CD4-positive, CD25-positive, alpha-beta regulatory T cell (primary cell): ENCODE measurements around the gene IPO4. TPM values are rescaled to one million over a fixed set of nuclear protein-coding genes. Genes with fewer than 3 reads are reported as not detected.

Experiments
- ATAC-seq, 2 donors: fragments of 150-1000 bp; cut with Tn5 transposase; one replicate each; pipeline ENCODE4 v1.10.0; 2021; ENCODE audit warnings: low read depth in 2 of 2, moderate number of reproducible peaks in 2 of 2, moderate library complexity in 1 of 2
- DNase-seq, 3 donors: peaks; one replicate each; pipeline versions ENCODE4 v3.0.0 to v3.0.0-alpha.2; 2012 to 2022; ENCODE audit warnings: mixed read lengths in 1 of 3
- H3K27ac ChIP-seq: one replicate; pipeline ENCODE4 v1.7.0; 2013; ENCODE audit warnings: mild to moderate bottlenecking, low read length; ENCODE audit not compliant: insufficient read depth, poor library complexity, severe bottlenecking
- H3K27me3 ChIP-seq: one replicate; pipeline ENCODE4 v1.7.0; 2013; ENCODE audit warnings: low read length; ENCODE audit not compliant: control insufficient read depth, insufficient read depth
- H3K36me3 ChIP-seq: one replicate; pipeline ENCODE4 v1.7.0; 2013; ENCODE audit warnings: mild to moderate bottlenecking, low read length, moderate library complexity; ENCODE audit not compliant: control insufficient read depth, insufficient read depth
- H3K4me1 ChIP-seq: 2 replicates; pipeline ENCODE4 v1.7.0; 2013; ENCODE audit warnings: mild to moderate bottlenecking, low read length; ENCODE audit not compliant: insufficient read depth, control insufficient read depth, poor library complexity, severe bottlenecking
- H3K4me3 ChIP-seq: one replicate; pipeline ENCODE4 v1.7.0; 2013; ENCODE audit warnings: low read depth, mild to moderate bottlenecking, low read length, moderate library complexity
- H3K9me3 ChIP-seq, 2 experiments: 1 replicate in 1 of 2; 2 replicates in 1 of 2; pipeline ENCODE4 v1.7.0; 2013; ENCODE audit warnings: low read length in 2 of 2, mild to moderate bottlenecking in 1 of 2, moderate library complexity in 1 of 2; ENCODE audit not compliant: control insufficient read depth in 2 of 2
- H3K27ac Mint-ChIP-seq, 3 donors: one replicate each; pipeline ENCODE4 v1.8.0; 2020 to 2022; ENCODE audit warnings: mild to moderate bottlenecking in 3 of 3, mixed read lengths in 3 of 3, moderate library complexity in 2 of 3
- H3K27me3 Mint-ChIP-seq: one replicate; pipeline ENCODE4 v1.8.0; 2022; ENCODE audit warnings: mild to moderate bottlenecking, mixed read lengths
- H3K36me3 Mint-ChIP-seq: one replicate; pipeline ENCODE4 v1.8.0; 2020; ENCODE audit warnings: mixed read lengths
- H3K4me1 Mint-ChIP-seq, 4 donors: one replicate each; pipeline ENCODE4 v1.8.0; 2020 to 2022; ENCODE audit warnings: mixed read lengths in 4 of 4, mild to moderate bottlenecking in 1 of 4
- H3K4me3 Mint-ChIP-seq, 4 donors: one replicate each; pipeline ENCODE4 v1.8.0; 2020 to 2022; ENCODE audit warnings: mild to moderate bottlenecking in 4 of 4, mixed read lengths in 4 of 4, moderate library complexity in 3 of 4
- H3K9me3 Mint-ChIP-seq, 7 donors: one replicate each; pipeline ENCODE4 v1.8.0; 2020 to 2022; ENCODE audit warnings: mixed read lengths in 7 of 7, mild to moderate bottlenecking in 3 of 7, moderate library complexity in 2 of 7
- polyA plus RNA-seq, 4 donors: library from polyadenylated mRNA; unstranded; fragments of 300-500 nt; fragmentation: Illumina TruSeq; gene quantifications; one replicate each; pipeline ENCODE4 v1.2.3, GENCODE V29; 2021
- total RNA-seq: library from RNA; stranded (reverse); gene quantifications from one replicate; pipeline ENCODE4 v1.2.3, GENCODE V29; 2022

The IPO4 gene
- total and polyA plus RNA-seq, 5 donors from 2014 or later = 13.0 to 33.7 (median 14.4) TPM

- Mint-ChIP-seq H3K27ac (peak overlapping the region; percentile 98), H3K4me3 (peak overlapping the region; percentile 94 to 99 (median 96)), H3K9me3 (peaks cover 0 to under 1% (median 0%) of the 10 kb centered on the region in 7 donors), H3K36me3 (peaks cover 19% of the 10 kb centered on the region), H3K4me1 (peaks cover 27 to 72% (median 45%) of the 10 kb centered on the region in 4 donors), H3K27me3 (peaks cover 13% of the 10 kb centered on the region)
- peak overlapping the region; percentile 98 for H3K27ac ChIP-seq
- H3K4me1 ChIP-seq = peaks cover 40% of the 10 kb centered on the region
- peak overlapping the region; percentile 79 for H3K4me3 ChIP-seq
- peak in 1 of 3 donors; percentile 35 for DNase-seq
- H3K27me3 ChIP-seq = no peaks in the 10 kb centered on the region
- peaks cover 13% of the 10 kb centered on the region for H3K36me3 ChIP-seq
- ATAC-seq = no peak
- H3K9me3 ChIP-seq = no peaks in the 10 kb centered on the region
Measured at GRCh38 chr14:24196071-24197055, 7.7 kb upstream of the IPO4 start.

- H3K9me3 Mint-ChIP-seq = no peaks in the 10 kb centered on the region
- peak; percentile 83 to 95 (median 92) for DNase-seq
- H3K36me3 ChIP-seq = peaks cover 12% of the 10 kb centered on the region
- H3K4me1 Mint-ChIP-seq = peaks cover 27 to 75% (median 44%) of the 10 kb centered on the region in 4 donors
- peak within 1 kb of the TSS; percentile 79 for H3K4me3 ChIP-seq
- H3K4me1 ChIP-seq = peaks cover 40% of the 10 kb centered on the region
- H3K4me3 Mint-ChIP-seq = peak within 1 kb of the TSS; percentile 94 to 99 (median 96)
- H3K27me3 Mint-ChIP-seq = peaks cover 13% of the 10 kb centered on the region
- peak within 1 kb of the TSS; percentile 98 for H3K27ac Mint-ChIP-seq
- H3K36me3 Mint-ChIP-seq = peaks cover 17% of the 10 kb centered on the region
- peak; percentile 90 to 91 for ATAC-seq
- no peaks in the 10 kb centered on the region for H3K27me3 ChIP-seq
- peak within 1 kb of the TSS; percentile 98 for H3K27ac ChIP-seq
- H3K9me3 ChIP-seq = no peaks in the 10 kb centered on the region
Measured at GRCh38 chr14:24195186-24196070, 6.8 kb upstream of the IPO4 start, which contains the start of gene TM9SF1. TSS of gene TM9SF1 (minus strand) at chr14:24195441. CDS start at chr14:24195019, 422 bp downstream.

- peak overlapping the region; percentile 94 to 99 (median 96) for H3K4me3 Mint-ChIP-seq
- Histone ChIP-seq H3K9me3 (no peaks in the 10 kb centered on the region), H3K4me3 (peak overlapping the region; percentile 68), H3K27ac (peak overlapping the region; percentile 98), H3K36me3 (peaks cover 12% of the 10 kb centered on the region), H3K27me3 (no peaks in the 10 kb centered on the region), H3K4me1 (peaks cover 40% of the 10 kb centered on the region)
- DNase-seq = no peak
- peak overlapping the region; percentile 94 to 98 (median 98) for H3K27ac Mint-ChIP-seq
- H3K9me3 Mint-ChIP-seq = no peaks in the 10 kb centered on the region
- peaks cover 27 to 73% (median 44%) of the 10 kb centered on the region in 4 donors for H3K4me1 Mint-ChIP-seq
- peaks cover 13% of the 10 kb centered on the region for H3K27me3 Mint-ChIP-seq
- H3K36me3 Mint-ChIP-seq = peaks cover 17% of the 10 kb centered on the region
- ATAC-seq = no peak
Measured at GRCh38 chr14:24194873-24195185, 6.2 kb upstream of the IPO4 start.

GRCh38 chr14:24194186-24194872, 5.7 kb upstream of the IPO4 start:
- ATAC-seq = no peak
- no peak for DNase-seq
- Mint-ChIP-seq H3K27ac (peak overlapping the region; percentile 98 to 99 (median 98)), H3K9me3 (no peaks in the 10 kb centered on the region), H3K27me3 (peaks cover 13% of the 10 kb centered on the region), H3K36me3 (peaks cover 16% of the 10 kb centered on the region), H3K4me3 (peak overlapping the region; percentile 94 to 99 (median 96)), H3K4me1 (peaks cover 29 to 72% (median 45%) of the 10 kb centered on the region in 4 donors)
- no peaks in the 10 kb centered on the region for H3K27me3 ChIP-seq
- H3K36me3 ChIP-seq = peaks cover 12% of the 10 kb centered on the region
- peaks cover 40% of the 10 kb centered on the region for H3K4me1 ChIP-seq
- no peaks in the 10 kb centered on the region for H3K9me3 ChIP-seq
- peak overlapping the region; percentile 98 for H3K27ac ChIP-seq
- H3K4me3 ChIP-seq = peak overlapping the region; percentile 68

GRCh38 chr14:24192933-24193332, 4.3 kb upstream of the IPO4 start:
- Histone ChIP-seq H3K27ac (no peak overlapping the region), H3K4me1 (peaks cover 41% of the 10 kb centered on the region), H3K36me3 (peaks cover 12% of the 10 kb centered on the region), H3K4me3 (no peak overlapping the region), H3K27me3 (no peaks in the 10 kb centered on the region), H3K9me3 (no peaks in the 10 kb centered on the region)
- ATAC-seq (no peak), DNase-seq (no peak)
- peak overlapping the region in 3 of 4 donors; percentile 53 to 86 (median 81) for H3K4me3 Mint-ChIP-seq
- H3K27ac Mint-ChIP-seq = peak overlapping the region; percentile 18 to 57 (median 29)
- no peaks in the 10 kb centered on the region for H3K9me3 Mint-ChIP-seq
- peaks cover 28 to 70% (median 44%) of the 10 kb centered on the region in 4 donors for H3K4me1 Mint-ChIP-seq
- H3K27me3 Mint-ChIP-seq = peaks cover 15% of the 10 kb centered on the region
- H3K36me3 Mint-ChIP-seq = peaks cover 9% of the 10 kb centered on the region

- H3K27me3 Mint-ChIP-seq = peaks cover 11% of the 10 kb centered on the region
- H3K36me3 ChIP-seq = peaks cover 24% of the 10 kb centered on the region
- H3K27ac ChIP-seq = no peak overlapping the region
- peak overlapping the region in 1 of 4 donors; percentile 46 for H3K4me3 Mint-ChIP-seq
- H3K4me1 Mint-ChIP-seq = peaks cover 22 to 62% (median 37%) of the 10 kb centered on the region in 4 donors
- peak overlapping the region in 1 of 3 donors; percentile 92 for H3K27ac Mint-ChIP-seq
- no peaks in the 10 kb centered on the region for H3K27me3 ChIP-seq
- peaks cover 9% of the 10 kb centered on the region for H3K36me3 Mint-ChIP-seq
- H3K4me3 ChIP-seq = no peak overlapping the region
- no peaks in the 10 kb centered on the region for H3K9me3 Mint-ChIP-seq
- H3K4me1 ChIP-seq = peaks cover 31% of the 10 kb centered on the region
- H3K9me3 ChIP-seq = no peaks in the 10 kb centered on the region
- ATAC-seq (no peak), DNase-seq (no peak)
Measured at GRCh38 chr14:24190416-24190815, 1.8 kb upstream of the IPO4 start.

- no peaks in the 10 kb centered on the region for H3K27me3 ChIP-seq
- ATAC-seq = no peak
- no peaks in the 10 kb centered on the region for H3K9me3 ChIP-seq
- H3K36me3 ChIP-seq = peaks cover 32% of the 10 kb centered on the region
- Mint-ChIP-seq H3K9me3 (no peaks in the 10 kb centered on the region), H3K36me3 (peaks cover 9% of the 10 kb centered on the region), H3K4me3 (peak overlapping the region in 2 of 4 donors; percentile 95 to 98), H3K27ac (peak overlapping the region; percentile 53 to 95 (median 92)), H3K27me3 (peaks cover 5% of the 10 kb centered on the region), H3K4me1 (peaks cover 22 to 55% (median 32%) of the 10 kb centered on the region in 4 donors)
- peak overlapping the region; percentile 79 for H3K27ac ChIP-seq
- DNase-seq = no peak
- H3K4me3 ChIP-seq = no peak overlapping the region
- H3K4me1 ChIP-seq = peaks cover 24% of the 10 kb centered on the region
Measured at GRCh38 chr14:24189460-24189859, 844 bp upstream of the IPO4 start.
